CMK (cell line): ENCODE data around the gene FIBCD1.

Source experiments
- DNase-seq: peaks from one replicate; pipeline ENCODE4 v3.0.0-alpha.2; 2010; ENCODE audit warnings: low read depth

The FIBCD1 gene

DNA sequence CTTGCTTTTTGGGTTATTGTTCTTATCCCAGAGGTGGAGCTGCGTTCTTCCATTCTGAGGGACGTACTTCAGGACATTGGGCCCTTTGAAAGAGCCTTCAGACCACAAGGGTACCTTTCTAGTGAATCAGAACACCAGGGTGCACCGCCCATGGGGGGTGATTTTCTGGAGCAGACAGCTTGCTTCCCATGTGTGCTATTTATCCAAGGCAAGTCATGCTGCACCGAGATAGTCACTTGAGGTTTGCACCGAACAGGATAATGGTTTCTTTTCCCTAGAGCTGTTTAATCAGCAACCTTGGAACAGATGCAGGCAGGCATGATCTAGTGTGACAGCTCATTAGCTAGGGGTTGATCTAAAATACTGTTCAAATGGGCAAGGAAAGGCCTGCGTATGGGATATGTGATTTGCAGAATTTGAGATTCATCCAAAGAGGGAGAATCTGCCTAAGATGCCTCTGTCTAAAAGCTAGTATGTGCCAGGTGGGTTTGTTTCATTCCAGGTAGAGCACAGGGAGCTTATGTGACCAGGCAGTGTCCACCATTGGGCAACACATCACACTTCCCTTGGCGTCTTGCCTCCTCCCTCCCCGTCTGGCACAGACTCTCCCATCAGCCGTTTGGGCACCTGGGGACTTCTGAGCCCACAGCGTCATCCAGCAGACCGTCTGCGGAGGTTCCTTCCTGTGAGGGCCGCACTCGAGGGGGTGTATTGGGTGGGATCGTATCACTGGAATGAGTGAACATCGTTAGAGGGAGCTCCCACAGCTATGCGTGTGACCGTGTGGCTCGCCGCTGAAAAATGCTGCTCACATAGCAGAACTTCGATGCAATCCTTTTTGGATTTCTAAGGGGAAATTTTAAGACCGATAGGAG lies 80.9 kb downstream of the FIBCD1 start:
- DNase-seq = no peak

GRCh38 chr9:130856474-130856873 lies 82.6 kb downstream of the FIBCD1 start:
- no peak for DNase-seq

DNA sequence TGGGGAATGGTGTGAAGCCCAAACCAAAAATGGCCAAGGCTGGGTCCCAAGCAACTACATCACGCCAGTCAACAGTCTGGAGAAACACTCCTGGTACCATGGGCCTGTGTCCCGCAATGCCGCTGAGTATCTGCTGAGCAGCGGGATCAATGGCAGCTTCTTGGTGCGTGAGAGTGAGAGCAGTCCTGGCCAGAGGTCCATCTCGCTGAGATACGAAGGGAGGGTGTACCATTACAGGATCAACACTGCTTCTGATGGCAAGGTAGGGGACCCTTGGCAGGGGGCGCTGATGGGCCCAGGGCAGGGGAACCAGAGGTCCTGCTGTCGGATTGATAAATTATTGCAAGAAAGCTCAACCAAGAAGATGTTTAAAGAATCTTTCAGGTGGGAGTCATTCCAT lies 84.2 kb downstream of the FIBCD1 start:
- DNase-seq = no peak

DNA sequence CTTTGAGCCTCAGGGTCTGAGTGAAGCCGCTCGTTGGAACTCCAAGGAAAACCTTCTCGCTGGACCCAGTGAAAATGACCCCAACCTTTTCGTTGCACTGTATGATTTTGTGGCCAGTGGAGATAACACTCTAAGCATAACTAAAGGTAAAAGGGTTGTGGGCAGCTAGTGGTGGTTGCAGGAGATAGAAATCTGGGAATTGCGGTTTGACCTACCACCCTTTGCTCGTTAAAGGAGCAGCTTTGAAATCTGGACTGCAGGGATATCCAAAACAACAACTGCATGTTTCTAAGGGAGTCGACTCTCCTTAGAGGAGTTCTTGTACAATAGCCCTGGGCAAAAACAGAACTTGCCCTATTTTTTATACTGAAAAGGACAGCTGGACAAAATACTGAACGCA lies 85.0 kb downstream of the FIBCD1 start:
- DNase-seq = no peak

DNA sequence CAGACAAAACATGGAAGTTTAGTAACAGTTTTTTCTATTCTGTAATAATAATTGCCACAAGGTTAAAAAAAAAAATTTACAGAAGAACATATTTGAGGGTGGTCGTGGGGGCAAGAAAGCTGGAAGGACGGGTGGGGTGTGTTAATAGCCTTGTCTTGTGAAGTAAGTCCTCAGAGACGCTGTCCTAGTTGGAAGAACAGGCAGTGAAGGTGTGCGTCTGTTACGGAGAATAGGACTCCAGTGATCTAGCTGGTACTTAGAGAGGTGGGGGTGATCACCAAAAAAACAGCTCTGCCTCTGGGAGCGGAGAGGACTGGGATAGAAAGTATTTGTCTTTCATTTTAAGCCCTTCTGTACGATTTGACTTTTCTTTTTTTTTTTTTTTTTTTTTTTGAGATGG lies 86.2 kb downstream of the FIBCD1 start:
- DNase-seq = no peak
